ENCODE results near the gene ACAA1. TPM values are rescaled to one million over a fixed set of nuclear protein-coding genes. Genes with fewer than 3 reads are reported as not detected.

ACAA1 gene
- total and polyA plus RNA-seq, 2 of the 13 experiments (the other 11 are each of a cell fraction or from before 2014, with no cell fraction given) = 60.8 to 188 TPM

DNA sequence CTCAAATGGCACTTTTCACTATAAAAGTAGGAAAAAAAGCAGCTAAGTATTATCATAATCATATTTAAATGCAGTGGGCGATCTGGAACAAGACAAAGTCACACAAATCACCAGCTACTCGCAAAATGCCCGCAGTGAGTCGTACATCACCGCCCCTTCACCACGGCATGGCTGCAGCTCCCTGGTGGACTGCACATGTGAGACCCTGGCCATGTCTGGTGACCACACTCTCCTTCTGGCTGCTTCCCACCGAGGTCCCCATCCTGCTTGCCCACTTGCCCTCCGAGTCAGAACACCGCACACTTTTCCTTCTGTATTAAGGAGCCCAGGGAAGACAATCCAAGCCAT is 38.6 kb downstream of the ACAA1 start (continued):
- TF ChIP-seq, protein P1, sequence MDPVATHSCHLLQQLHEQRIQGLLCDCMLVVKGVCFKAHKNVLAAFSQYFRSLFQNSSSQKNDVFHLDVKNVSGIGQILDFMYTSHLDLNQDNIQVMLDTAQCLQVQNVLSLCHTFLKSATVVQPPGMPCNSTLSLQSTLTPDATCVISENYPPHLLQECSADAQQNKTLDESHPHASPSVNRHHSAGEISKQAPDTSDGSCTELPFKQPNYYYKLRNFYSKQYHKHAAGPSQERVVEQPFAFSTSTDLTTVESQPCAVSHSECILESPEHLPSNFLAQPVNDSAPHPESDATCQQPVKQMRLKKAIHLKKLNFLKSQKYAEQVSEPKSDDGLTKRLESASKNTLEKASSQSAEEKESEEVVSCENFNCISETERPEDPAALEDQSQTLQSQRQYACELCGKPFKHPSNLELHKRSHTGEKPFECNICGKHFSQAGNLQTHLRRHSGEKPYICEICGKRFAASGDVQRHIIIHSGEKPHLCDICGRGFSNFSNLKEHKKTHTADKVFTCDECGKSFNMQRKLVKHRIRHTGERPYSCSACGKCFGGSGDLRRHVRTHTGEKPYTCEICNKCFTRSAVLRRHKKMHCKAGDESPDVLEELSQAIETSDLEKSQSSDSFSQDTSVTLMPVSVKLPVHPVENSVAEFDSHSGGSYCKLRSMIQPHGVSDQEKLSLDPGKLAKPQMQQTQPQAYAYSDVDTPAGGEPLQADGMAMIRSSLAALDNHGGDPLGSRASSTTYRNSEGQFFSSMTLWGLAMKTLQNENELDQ (CRISPR knock-in tag; IDR thresholded peaks at IDR 0.05; ENCODE audit: borderline replicate concordance) = no peak
- TF ChIP-seq ZBTB3 (CRISPR knock-in tag; IDR thresholded peaks at IDR 0.05; ENCODE audit: borderline replicate concordance, low read depth) (no peak), SMARCE1 (IDR thresholded peaks at IDR 0.05; ENCODE audit: borderline replicate concordance) (no peak), ZNF674 (CRISPR knock-in tag; IDR thresholded peaks at IDR 0.05; ENCODE audit: low read depth) (no peak), MATR3 (CRISPR knock-in tag; IDR thresholded peaks at IDR 0.05) (no peak), ZFY (CRISPR knock-in tag; IDR thresholded peaks at IDR 0.05) (no peak), KDM1A (CRISPR knock-in tag; IDR thresholded peaks at IDR 0.05) (no peak), ZNF83 (CRISPR knock-in tag; IDR thresholded peaks at IDR 0.05; ENCODE audit: borderline replicate concordance) (no peak)
- TF ChIP-seq, protein P2, sequence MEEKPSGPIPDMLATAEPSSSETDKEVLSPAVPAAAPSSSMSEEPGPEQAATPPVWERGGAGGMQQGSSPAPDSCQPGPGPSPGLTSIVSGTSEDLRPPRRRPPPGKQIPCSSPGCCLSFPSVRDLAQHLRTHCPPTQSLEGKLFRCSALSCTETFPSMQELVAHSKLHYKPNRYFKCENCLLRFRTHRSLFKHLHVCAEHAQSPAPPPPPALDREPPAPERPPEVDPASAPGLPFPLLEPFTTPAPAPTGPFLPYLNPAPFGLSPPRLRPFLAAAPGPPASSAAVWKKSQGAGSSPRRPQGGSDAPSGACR (CRISPR knock-in tag; IDR thresholded peaks at IDR 0.05) = no peak

DNA sequence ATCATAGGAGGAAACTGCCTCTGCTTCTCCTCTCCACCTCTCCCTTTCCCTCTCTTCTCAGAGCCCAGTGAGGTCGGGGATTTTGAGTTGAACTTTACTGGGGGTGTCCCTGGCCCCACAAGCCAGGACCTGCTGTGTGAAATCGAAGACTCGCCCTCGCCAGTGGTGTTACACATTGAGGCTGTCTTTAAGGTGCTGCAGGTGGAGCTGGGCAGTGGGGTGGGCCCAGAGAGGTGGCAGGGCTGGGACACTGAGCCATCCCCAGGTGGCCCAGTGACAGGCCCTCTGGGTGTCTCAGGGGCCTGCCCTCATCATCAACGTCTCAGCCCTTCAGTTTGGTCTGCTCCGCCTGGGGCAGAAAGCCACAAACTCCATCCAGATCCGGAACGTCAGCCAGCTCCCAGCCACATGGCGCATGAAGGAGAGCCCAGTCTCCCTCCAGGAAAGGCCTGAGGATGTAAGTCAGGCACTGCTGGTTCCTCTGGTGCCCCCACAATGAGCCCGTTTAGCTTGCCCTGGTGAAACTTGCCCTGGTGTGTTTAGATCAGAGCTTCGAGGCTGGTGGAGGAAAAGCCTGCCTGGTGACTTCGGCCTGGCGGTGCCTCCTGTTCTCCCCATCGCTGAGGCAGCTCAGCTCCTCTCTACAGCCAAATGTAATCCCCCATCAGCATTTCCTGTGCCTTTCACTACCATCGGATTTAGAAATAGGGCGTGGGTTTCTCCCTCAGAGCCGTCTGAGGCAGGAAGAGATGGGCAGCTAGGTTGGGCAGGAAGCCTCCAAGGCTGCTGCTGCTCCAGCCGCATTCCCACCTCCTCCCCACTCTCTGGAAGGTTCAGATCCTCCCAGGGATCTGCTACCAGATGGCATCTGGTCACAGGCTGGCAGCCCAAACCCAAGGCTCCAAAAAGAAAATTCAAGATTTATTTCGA is 39.2 kb downstream of the ACAA1 start:
- Histone ChIP-seq H3K79me2 (ENCODE audit: insufficient read depth, low read length) (no peaks in the 10 kb centered on the region), H3K27ac (ENCODE audit: extremely low read length, insufficient read depth, low read length) (no peak overlapping the region), H3K4me3 (replicated peaks in 1 of 3; ENCODE audit: insufficient read depth in 1 of 3, low read depth in 2 of 3, low read length in 3 of 3) (no peak overlapping the region), H3K36me3 (replicated peaks in 1 of 2; ENCODE audit: control insufficient read depth in 1 of 2, insufficient read depth in 2 of 2, low read length in 2 of 2) (no peaks in the 10 kb centered on the region), H2AFZ (ENCODE audit: low read length) (no peak overlapping the region), H3K9me3 (ENCODE audit: low read length) (no peaks in the 10 kb centered on the region), H3K27me3 (ENCODE audit: control insufficient read depth in 1 of 2, insufficient read depth in 2 of 2, low read length in 2 of 2) (peaks cover 9 to 81% of the 10 kb centered on the region in 2 experiments; a peak in 4 of 5 replicates), H4K20me1 (ENCODE audit: insufficient read depth, low read length) (no peaks in the 10 kb centered on the region), H3K9ac (ENCODE audit: insufficient read depth, low read depth, low read length) (no peak overlapping the region), H3K4me2 (ENCODE audit: low read depth, low read length) (no peak overlapping the region), H3K4me1 (ENCODE audit: insufficient read depth, low read length) (no peaks in the 10 kb centered on the region)
- intact Hi-C loops (cut with micrococcal nuclease; ENCODE audit: unreplicated experiment) (no loop called here), in situ Hi-C loops (cut with HindIII; ENCODE audit: extremely low pct_ligation_motif_present, low pct_unique_long_range_greater_than_20kb) (no loop called here)
- ATAC-seq = no peak
- TF ChIP-seq SATB2 (CRISPR knock-in tag; IDR thresholded peaks at IDR 0.05) (no peak), ZNF672 (CRISPR knock-in tag; IDR thresholded peaks at IDR 0.05) (no peak), NFIC (IDR thresholded peaks at IDR 0.05; ENCODE audit: low read length) (no peak), SNAPC2 (CRISPR knock-in tag; IDR thresholded peaks at IDR 0.05) (no peak), DNMT3B (CRISPR knock-in tag; conservative IDR thresholded peaks at IDR 0.05) (no peak), ZNF17 (CRISPR knock-in tag; IDR thresholded peaks at IDR 0.05) (no peak), ELF4 (CRISPR knock-in tag; IDR thresholded peaks at IDR 0.05; ENCODE audit: borderline replicate concordance) (no peak), CENPX (CRISPR knock-in tag; IDR thresholded peaks at IDR 0.05) (no peak), SIX1 (CRISPR knock-in tag; IDR thresholded peaks at IDR 0.05; ENCODE audit: borderline replicate concordance) (no peak)
- TF ChIP-seq, protein P3, sequence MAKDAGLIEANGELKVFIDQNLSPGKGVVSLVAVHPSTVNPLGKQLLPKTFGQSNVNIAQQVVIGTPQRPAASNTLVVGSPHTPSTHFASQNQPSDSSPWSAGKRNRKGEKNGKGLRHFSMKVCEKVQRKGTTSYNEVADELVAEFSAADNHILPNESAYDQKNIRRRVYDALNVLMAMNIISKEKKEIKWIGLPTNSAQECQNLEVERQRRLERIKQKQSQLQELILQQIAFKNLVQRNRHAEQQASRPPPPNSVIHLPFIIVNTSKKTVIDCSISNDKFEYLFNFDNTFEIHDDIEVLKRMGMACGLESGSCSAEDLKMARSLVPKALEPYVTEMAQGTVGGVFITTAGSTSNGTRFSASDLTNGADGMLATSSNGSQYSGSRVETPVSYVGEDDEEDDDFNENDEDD (CRISPR knock-in tag; IDR thresholded peaks at IDR 0.05; ENCODE audit: borderline replicate concordance) = no peak
- DNase-seq (ENCODE audit: low spot score) = no peak
- no peak for FAIRE-seq
- POLR2A ChIA-PET = no interaction called here
- no TSS peak for BruUV-seq (replicated peaks)
- 35% methylated on average over 13 of the region's 19 CpGs for WGBS (ENCODE audit: low lambda C conversion rate)
- CTCF ChIA-PET (ENCODE audit: low intra/inter-chr PET ratio, low total read pairs) = no interaction called here
